H9 (cell line): ENCODE results near the gene OR56B4. TPM values are rescaled to one million over a fixed set of nuclear protein-coding genes. Genes with fewer than 3 reads are reported as not detected.

Experiments
- DNase-seq: peaks from one replicate; pipeline ENCODE4 v3.0.0-alpha.2; 2017
- H2AFZ ChIP-seq: one replicate; pipeline ENCODE4 v1.6.1; 2013; ENCODE audit warnings: mild to moderate bottlenecking, low read length, control low read depth, moderate library complexity
- H2AK5ac ChIP-seq: 2 replicates; pipeline ENCODE4 v1.6.1; 2013; ENCODE audit warnings: low read length, control low read depth, mixed read lengths; ENCODE audit not compliant: insufficient read length
- H2BK120ac ChIP-seq: one replicate; pipeline ENCODE4 v1.6.1; 2013; ENCODE audit warnings: low read depth, mild to moderate bottlenecking, low read length, control low read depth, inconsistent platforms; ENCODE audit not compliant: poor library complexity, severe bottlenecking
- H2BK12ac ChIP-seq: 2 replicates; pipeline ENCODE4 v1.6.1; 2013; ENCODE audit warnings: low read length, control low read depth, mixed read lengths, low read depth; ENCODE audit not compliant: insufficient read length
- H2BK15ac ChIP-seq: 2 replicates; pipeline ENCODE4 v1.6.1; 2013; ENCODE audit warnings: low read depth, low read length, control low read depth
- H2BK20ac ChIP-seq: one replicate; pipeline ENCODE4 v1.6.1; 2013; ENCODE audit warnings: low read depth, mild to moderate bottlenecking, low read length, control low read depth, inconsistent platforms; ENCODE audit not compliant: poor library complexity, severe bottlenecking
- H2BK5ac ChIP-seq: 2 replicates; pipeline ENCODE4 v1.6.1; 2013; ENCODE audit warnings: low read length, control low read depth, mixed read lengths; ENCODE audit not compliant: insufficient read length
- H3K14ac ChIP-seq: 2 replicates; pipeline ENCODE4 v1.6.1; 2013; ENCODE audit warnings: low read length, control low read depth; ENCODE audit not compliant: insufficient read depth
- H3K18ac ChIP-seq: 2 replicates; pipeline ENCODE4 v1.6.1; 2013; ENCODE audit warnings: low read depth, mild to moderate bottlenecking, mixed read lengths, low read length, control low read depth; ENCODE audit not compliant: insufficient read length
- H3K23ac ChIP-seq: 2 replicates; pipeline ENCODE4 v1.6.1; 2013; ENCODE audit warnings: low read length, control low read depth, mixed read lengths, low read depth; ENCODE audit not compliant: insufficient read length
- H3K23me2 ChIP-seq: 2 replicates; pipeline ENCODE4 v1.6.1; 2013; ENCODE audit warnings: low read depth, mild to moderate bottlenecking, mixed read lengths, low read length, control low read depth; ENCODE audit not compliant: insufficient read length, poor library complexity, severe bottlenecking
- H3K27ac ChIP-seq: 2 replicates; pipeline ENCODE4 v1.5.1; 2013; ENCODE audit warnings: low read length, control low read depth, mixed read lengths, low read depth; ENCODE audit not compliant: insufficient read length
- H3K27me3 ChIP-seq: 2 replicates; pipeline ENCODE4 v1.6.1; 2013; ENCODE audit warnings: low read length, control low read depth, inconsistent platforms; ENCODE audit not compliant: insufficient read depth
- H3K4ac ChIP-seq: 2 replicates; pipeline ENCODE4 v1.6.1; 2013; ENCODE audit warnings: low read depth, mild to moderate bottlenecking, control low read depth, inconsistent platforms, low read length, moderate library complexity
- H3K4me1 ChIP-seq: 2 replicates; pipeline ENCODE4 v1.6.1; 2013; ENCODE audit warnings: low read length, control low read depth, inconsistent platforms; ENCODE audit not compliant: insufficient read depth
- H3K4me2 ChIP-seq: 2 replicates; pipeline ENCODE4 v1.6.1; 2013; ENCODE audit warnings: low read length, control low read depth, mixed read lengths; ENCODE audit not compliant: insufficient read length, insufficient read depth
- H3K56ac ChIP-seq: 2 replicates; pipeline ENCODE4 v1.6.1; 2013; ENCODE audit warnings: low read depth, mild to moderate bottlenecking, mixed read lengths, low read length, control low read depth; ENCODE audit not compliant: insufficient read length
- H3K79me1 ChIP-seq: 2 replicates; pipeline ENCODE4 v1.6.1; 2013; ENCODE audit warnings: low read depth, mild to moderate bottlenecking, moderate library complexity, low read length, control low read depth, inconsistent platforms; ENCODE audit not compliant: insufficient read depth, poor library complexity, severe bottlenecking
- H3K79me2 ChIP-seq: 2 replicates; pipeline ENCODE4 v1.6.1; 2013; ENCODE audit warnings: low read length, control low read depth, inconsistent platforms; ENCODE audit not compliant: insufficient read depth
- H3K9ac ChIP-seq: 2 replicates; pipeline ENCODE4 v1.6.1; 2013; ENCODE audit warnings: low read length, control low read depth, mixed read lengths; ENCODE audit not compliant: insufficient read length; ENCODE audit errors: extremely low read depth
- H3K9me3 ChIP-seq: one replicate; pipeline ENCODE4 v1.6.1; 2013; ENCODE audit warnings: low read depth, low read length, inconsistent platforms; ENCODE audit not compliant: control insufficient read depth
- H3T11ph ChIP-seq: one replicate; pipeline ENCODE4 v1.6.1; 2013; ENCODE audit warnings: mild to moderate bottlenecking, low read length, control low read depth, inconsistent platforms
- H4K20me1 ChIP-seq: one replicate; pipeline ENCODE4 v1.6.1; 2013; ENCODE audit not compliant: control insufficient read depth, insufficient read length, insufficient read depth
- H4K5ac ChIP-seq: 2 replicates; pipeline ENCODE4 v1.6.1; 2013; ENCODE audit warnings: low read depth, mild to moderate bottlenecking, mixed read lengths, low read length, control low read depth; ENCODE audit not compliant: insufficient read length
- H4K8ac ChIP-seq: replicated peaks from 2 replicates; pipeline ENCODE4 v1.6.1; 2013; ENCODE audit warnings: low read length, control low read depth, mixed read lengths, low read depth; ENCODE audit not compliant: insufficient read length
- H4K91ac ChIP-seq: 2 replicates; pipeline ENCODE4 v1.6.1; 2013; ENCODE audit warnings: low read depth, mild to moderate bottlenecking, moderate library complexity, mixed read lengths, low read length, control low read depth; ENCODE audit not compliant: insufficient read length
- H3K27ac Mint-ChIP-seq, 3 experiments: 2 replicates in 2 of 3; 3 replicates in 1 of 3; pipeline ENCODE4 v1.8.0; 2020 to 2021; ENCODE audit warnings: mixed read lengths in 3 of 3, mild to moderate bottlenecking in 1 of 3, moderate library complexity in 1 of 3
- H3K27me3 Mint-ChIP-seq: 2 replicates; pipeline ENCODE4 v1.8.0; 2021; ENCODE audit warnings: low read depth, mild to moderate bottlenecking, moderate library complexity, mixed read lengths
- H3K36me3 Mint-ChIP-seq, 3 experiments: 2 replicates in 2 of 3; 3 replicates in 1 of 3; pipeline ENCODE4 v1.8.0; 2020 to 2021; ENCODE audit warnings: low read depth in 3 of 3, mixed read lengths in 3 of 3; ENCODE audit not compliant: insufficient read depth in 1 of 3
- H3K4me1 Mint-ChIP-seq, 2 experiments: 2 replicates each; pipeline ENCODE4 v1.8.0; 2020; ENCODE audit warnings: mixed read lengths in 2 of 2
- H3K4me3 Mint-ChIP-seq, 2 experiments: 2 replicates in 1 of 2; 3 replicates in 1 of 2; pipeline ENCODE4 v1.8.0; 2020 to 2021; ENCODE audit warnings: mild to moderate bottlenecking in 2 of 2, mixed read lengths in 2 of 2, moderate library complexity in 1 of 2
- H3K9me3 Mint-ChIP-seq, 2 experiments: 2 replicates in 1 of 2; 3 replicates in 1 of 2; pipeline ENCODE4 v1.8.0; 2020; ENCODE audit warnings: mild to moderate bottlenecking in 2 of 2, mixed read lengths in 2 of 2, moderate library complexity in 1 of 2
- WGBS: extraction: QIAGEN DNeasy Blood & Tissue Kit; methylation state at CpG from one replicate; pipeline ENCODE4 v1.1.7; 2013; ENCODE audit warnings: missing lambda C conversion rate, low lambda C conversion rate, mixed read lengths; ENCODE audit not compliant: insufficient read length; ENCODE audit errors: extremely low coverage; 5-methylcytosine and 5-hydroxymethylcytosine counted together
- total RNA-seq: library from RNA; stranded (reverse); gene quantifications from 2 replicates; pipeline ENCODE4 v1.2.1, GENCODE V29; 2021
- TF ChIP-seq, protein P1 (sequence below): fragments of 200-600 bp; sonication (generic); conservative IDR thresholded peaks from 3 replicates; pipeline ENCODE4 v1.8.0; 2021; ENCODE audit warnings: antibody characterized with exemption, mild to moderate bottlenecking

Gene OR56B4
- total RNA-seq, 1 experiment from 2014 or later: not detected

DNA sequence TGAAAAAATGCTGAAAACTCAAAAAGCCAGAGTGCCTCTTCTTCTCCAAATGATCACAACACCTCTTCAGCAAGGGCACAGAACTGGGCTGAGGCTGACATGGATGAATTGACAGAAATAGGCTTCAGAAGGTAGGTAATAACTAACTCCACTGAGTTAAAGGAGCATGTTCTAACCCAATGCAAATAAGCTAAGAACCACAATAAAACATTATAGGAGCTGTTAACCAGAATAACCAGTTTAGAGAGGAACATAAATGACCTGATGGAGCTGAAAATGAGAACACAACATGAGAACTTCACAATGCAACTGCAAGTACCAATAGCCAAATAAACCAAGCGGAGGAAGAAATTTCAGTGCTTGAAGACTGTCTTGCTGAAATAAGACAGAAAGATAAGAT lies 9.2 kb downstream of the OR56B4 start:
- Histone ChIP-seq H2AFZ (no peak overlapping the region), H3K9ac (no peak overlapping the region), H2BK15ac (no peak overlapping the region), H3K9me3 (no peaks in the 10 kb centered on the region), H3K56ac (no peak overlapping the region), H3K4ac (no peak overlapping the region), H2AK5ac (no peak overlapping the region), H3K79me1 (no peaks in the 10 kb centered on the region), H3K18ac (no peak overlapping the region), H4K5ac (no peak overlapping the region), H3K79me2 (no peaks in the 10 kb centered on the region), H2BK12ac (no peak overlapping the region), H3K14ac (no peak overlapping the region), H3K23me2 (no peaks in the 10 kb centered on the region), H4K8ac (no peak overlapping the region), H3K27me3 (no peaks in the 10 kb centered on the region), H2BK120ac (no peak overlapping the region), H3K23ac (no peak overlapping the region), H3T11ph (no peak overlapping the region), H2BK5ac (no peak overlapping the region), H3K27ac (no peak overlapping the region), H2BK20ac (no peak overlapping the region), H3K4me2 (no peak overlapping the region), H4K91ac (no peak overlapping the region), H3K4me1 (no peaks in the 10 kb centered on the region), H4K20me1 (no peaks in the 10 kb centered on the region)
- H3K4me3 Mint-ChIP-seq: no peak overlapping the region
- no peaks in the 10 kb centered on the region for H3K36me3 Mint-ChIP-seq
- TF ChIP-seq, protein P1, sequence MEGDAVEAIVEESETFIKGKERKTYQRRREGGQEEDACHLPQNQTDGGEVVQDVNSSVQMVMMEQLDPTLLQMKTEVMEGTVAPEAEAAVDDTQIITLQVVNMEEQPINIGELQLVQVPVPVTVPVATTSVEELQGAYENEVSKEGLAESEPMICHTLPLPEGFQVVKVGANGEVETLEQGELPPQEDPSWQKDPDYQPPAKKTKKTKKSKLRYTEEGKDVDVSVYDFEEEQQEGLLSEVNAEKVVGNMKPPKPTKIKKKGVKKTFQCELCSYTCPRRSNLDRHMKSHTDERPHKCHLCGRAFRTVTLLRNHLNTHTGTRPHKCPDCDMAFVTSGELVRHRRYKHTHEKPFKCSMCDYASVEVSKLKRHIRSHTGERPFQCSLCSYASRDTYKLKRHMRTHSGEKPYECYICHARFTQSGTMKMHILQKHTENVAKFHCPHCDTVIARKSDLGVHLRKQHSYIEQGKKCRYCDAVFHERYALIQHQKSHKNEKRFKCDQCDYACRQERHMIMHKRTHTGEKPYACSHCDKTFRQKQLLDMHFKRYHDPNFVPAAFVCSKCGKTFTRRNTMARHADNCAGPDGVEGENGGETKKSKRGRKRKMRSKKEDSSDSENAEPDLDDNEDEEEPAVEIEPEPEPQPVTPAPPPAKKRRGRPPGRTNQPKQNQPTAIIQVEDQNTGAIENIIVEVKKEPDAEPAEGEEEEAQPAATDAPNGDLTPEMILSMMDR: no peak
- DNase-seq: no peak
- H3K9me3 Mint-ChIP-seq: peaks cover 5 to 9% of the 10 kb centered on the region in 2 experiments; a peak in 2 of 5 replicates
- H3K4me1 Mint-ChIP-seq: no peaks in the 10 kb centered on the region
- no peaks in the 10 kb centered on the region for H3K27me3 Mint-ChIP-seq
- no peak overlapping the region for H3K27ac Mint-ChIP-seq
- WGBS: no CpG with 5 or more reads among the region's 1 CpG
